Neuronal stem cell (in vitro differentiated cells): Measurements from ENCODE around the gene OR5B3. TPM values are rescaled to one million over a fixed set of nuclear protein-coding genes. Genes with fewer than 3 reads are reported as not detected.

ENCODE experiments used
- DNase-seq: peaks from one replicate; pipeline ENCODE4 v3.0.0-alpha.2; 2013; ENCODE audit warnings: low spot score
- H2AFZ ChIP-seq: one replicate; pipeline ENCODE4 v1.6.1; 2013; ENCODE audit warnings: mild to moderate bottlenecking, low read length, inconsistent platforms
- H2AK5ac ChIP-seq: 2 replicates; pipeline ENCODE4 v1.6.1; 2013; ENCODE audit warnings: low read depth, mild to moderate bottlenecking, inconsistent platforms, low read length, moderate library complexity, mixed read lengths
- H2BK120ac ChIP-seq: 2 replicates; pipeline ENCODE4 v1.6.1; 2013; ENCODE audit warnings: low read depth, mild to moderate bottlenecking, inconsistent platforms, low read length, moderate library complexity, mixed read lengths
- H2BK12ac ChIP-seq: one replicate; pipeline ENCODE4 v1.6.1; 2013; ENCODE audit warnings: low read length, inconsistent platforms
- H2BK15ac ChIP-seq: 2 replicates; pipeline ENCODE4 v1.6.1; 2013; ENCODE audit warnings: mild to moderate bottlenecking, low read length, inconsistent platforms, mixed read lengths
- H2BK5ac ChIP-seq: one replicate; pipeline ENCODE4 v1.6.1; 2013; ENCODE audit warnings: inconsistent platforms, mild to moderate bottlenecking, low read length, moderate library complexity
- H3K14ac ChIP-seq: one replicate; pipeline ENCODE4 v1.6.1; 2013; ENCODE audit warnings: low read length, inconsistent platforms
- H3K18ac ChIP-seq: 2 replicates; pipeline ENCODE4 v1.6.1; 2013; ENCODE audit warnings: low read length, inconsistent platforms
- H3K23ac ChIP-seq: 2 replicates; pipeline ENCODE4 v1.6.1; 2013; ENCODE audit warnings: low read depth, mild to moderate bottlenecking, mixed read lengths, low read length, inconsistent platforms; ENCODE audit not compliant: poor library complexity
- H3K27ac ChIP-seq: replicated peaks from 3 replicates; pipeline ENCODE4 v1.5.1; 2013; ENCODE audit warnings: low read length, inconsistent platforms
- H3K27me3 ChIP-seq, 3 experiments: 2 replicates each; pipeline ENCODE4 v1.6.1; 2013; ENCODE audit warnings: low read length in 3 of 3, mild to moderate bottlenecking in 2 of 3, inconsistent platforms in 1 of 3, low read depth in 1 of 3, mixed read lengths in 1 of 3, moderate library complexity in 1 of 3; ENCODE audit not compliant: control insufficient read depth in 3 of 3, insufficient read depth in 3 of 3
- H3K36me3 ChIP-seq, 2 donors: replicated peaks in 1 of 2; 2 replicates each; pipeline ENCODE4 v1.6.1; 2013; ENCODE audit warnings: low read length in 2 of 2; ENCODE audit not compliant: control insufficient read depth in 2 of 2, insufficient read depth in 2 of 2
- H3K4ac ChIP-seq: 2 replicates; pipeline ENCODE4 v1.6.1; 2013; ENCODE audit warnings: inconsistent platforms, mild to moderate bottlenecking, low read length, moderate library complexity
- H3K4me1 ChIP-seq, 2 donors: 1 replicate in 1 of 2; 2 replicates in 1 of 2; pipeline ENCODE4 v1.6.1; 2013; ENCODE audit warnings: low read length in 2 of 2, low read depth in 1 of 2; ENCODE audit not compliant: control insufficient read depth in 2 of 2, insufficient read depth in 1 of 2
- H3K4me2 ChIP-seq: one replicate; pipeline ENCODE4 v1.6.1; 2013; ENCODE audit warnings: mild to moderate bottlenecking, low read length, inconsistent platforms; ENCODE audit not compliant: insufficient read depth, poor library complexity, severe bottlenecking
- H3K4me3 ChIP-seq, 2 donors: 2 replicates each; pipeline ENCODE4 v1.5.1; 2013; ENCODE audit warnings: low read length in 2 of 2, mild to moderate bottlenecking in 2 of 2, inconsistent platforms in 1 of 2, moderate library complexity in 1 of 2
- H3K79me1 ChIP-seq: one replicate; pipeline ENCODE4 v1.6.1; 2013; ENCODE audit warnings: low read depth, mild to moderate bottlenecking, inconsistent platforms, low read length, moderate library complexity
- H3K9ac ChIP-seq: one replicate; pipeline ENCODE4 v1.6.1; 2013; ENCODE audit warnings: mild to moderate bottlenecking, low read depth, low read length, inconsistent platforms; ENCODE audit not compliant: poor library complexity
- H3K9me3 ChIP-seq, 2 donors: replicated peaks in 1 of 2; 2 replicates each; pipeline versions ENCODE3 to v1.6.1; 2013; ENCODE audit warnings: low read length in 2 of 2, mild to moderate bottlenecking in 2 of 2, inconsistent platforms in 1 of 2, low read depth in 1 of 2, mixed read lengths in 1 of 2, moderate library complexity in 1 of 2; ENCODE audit not compliant: control insufficient read depth in 2 of 2, insufficient read depth in 1 of 2
- H4K8ac ChIP-seq: one replicate; pipeline ENCODE4 v1.6.1; 2013; ENCODE audit warnings: low read depth, mild to moderate bottlenecking, inconsistent platforms, low read length, moderate library complexity
- H4K91ac ChIP-seq: one replicate; pipeline ENCODE4 v1.6.1; 2013; ENCODE audit warnings: low read length, low read depth, mild to moderate bottlenecking, inconsistent platforms; ENCODE audit not compliant: poor library complexity
- WGBS, 2 donors: extraction: QIAGEN DNeasy Blood & Tissue Kit; methylation state at CpG; one replicate each; pipeline ENCODE4 v1.1.7; 2013; ENCODE audit warnings: missing lambda C conversion rate in 2 of 2, mixed read lengths in 1 of 2; ENCODE audit not compliant: insufficient read length in 2 of 2, insufficient replicate concordance in 1 of 2; ENCODE audit errors: extremely low coverage in 2 of 2; 5-methylcytosine and 5-hydroxymethylcytosine counted together
- polyA plus RNA-seq, 2 experiments: library from polyadenylated mRNA; stranded (reverse); fragments of 200-250 nt; gene quantifications; one replicate each; pipeline ENCODE4 v1.2.3, GENCODE V29; 2013

OR5B3 gene
- not detected for polyA plus RNA-seq (2013, experiment 1 of 2)
- polyA plus RNA-seq (2013, experiment 2 of 2): not detected

GRCh38 chr11:58406774-58407173 lies at the start of gene OR5B3:
Gene OR5B3 (minus strand): TSS chr11:58406874. CDS start chr11:58403409, 3,465 bp downstream.
- H3K4me2 ChIP-seq: no peak within 1 kb of the TSS

GRCh38 chr11:58451585-58451984 lies 44.9 kb upstream of the OR5B3 start:
- Histone ChIP-seq H2AFZ (no peak overlapping the region), H2BK5ac (no peak overlapping the region), H3K4me3 (no peak overlapping the region), H3K79me1 (no peaks in the 10 kb centered on the region), H3K9me3 (no peaks in the 10 kb centered on the region), H3K27ac (no peak overlapping the region), H2AK5ac (no peak overlapping the region), H3K14ac (no peak overlapping the region), H4K91ac (no peak overlapping the region), H4K8ac (no peak overlapping the region), H2BK12ac (no peak overlapping the region), H2BK15ac (no peak overlapping the region), H3K36me3 (no peaks in the 10 kb centered on the region), H2BK120ac (no peak overlapping the region), H3K4ac (no peak overlapping the region), H3K4me1 (no peaks in the 10 kb centered on the region), H3K18ac (no peak overlapping the region), H3K4me2 (no peak overlapping the region), H3K27me3 (no peaks in the 10 kb centered on the region), H3K9ac (no peak overlapping the region), H3K23ac (no peak overlapping the region)
- no CpG with 5 or more reads among the region's 3 CpGs for whole genome bisulfite sequencing, 2 donors
- DNase-seq: no peak

More at GRCh38 chr11:58406774-58407173, at the start of gene OR5B3:
- no peak within 1 kb of the TSS for H4K8ac ChIP-seq
- H3K4ac ChIP-seq: no peak within 1 kb of the TSS
- H3K36me3 ChIP-seq: no peaks in the 10 kb centered on the region
- peaks cover 0 to 3% of the 10 kb centered on the region in 2 donors for H3K9me3 ChIP-seq
- no peak within 1 kb of the TSS for H3K4me3 ChIP-seq
- no peak within 1 kb of the TSS for H3K27ac ChIP-seq
- H2BK15ac ChIP-seq: no peak within 1 kb of the TSS
- H3K14ac ChIP-seq: no peak within 1 kb of the TSS
- H3K23ac ChIP-seq: no peak within 1 kb of the TSS
- H2AK5ac ChIP-seq: no peak within 1 kb of the TSS
- WGBS, 2 donors: no CpG with 5 or more reads among the region's 1 CpG
- H3K79me1 ChIP-seq: no peaks in the 10 kb centered on the region
- no peak within 1 kb of the TSS for H3K9ac ChIP-seq
- H3K27me3 ChIP-seq: no peaks in the 10 kb centered on the region
- H2BK5ac ChIP-seq: no peak within 1 kb of the TSS
- no peak within 1 kb of the TSS for H2BK12ac ChIP-seq
- H2BK120ac ChIP-seq: no peak within 1 kb of the TSS
- H3K18ac ChIP-seq: no peak within 1 kb of the TSS
- no peak within 1 kb of the TSS for H4K91ac ChIP-seq
- no peaks in the 10 kb centered on the region for H3K4me1 ChIP-seq
- no peak for DNase-seq
- no peak within 1 kb of the TSS for H2AFZ ChIP-seq

GRCh38 chr11:58446294-58446693 lies 39.6 kb upstream of the OR5B3 start:
- Histone ChIP-seq H3K18ac (no peak overlapping the region), H2BK15ac (no peak overlapping the region), H3K14ac (no peak overlapping the region), H3K27me3 (peaks cover 0 to 1% (median 0%) of the 10 kb centered on the region in 3 experiments), H3K79me1 (no peaks in the 10 kb centered on the region), H3K4me1 (no peaks in the 10 kb centered on the region), H3K36me3 (no peaks in the 10 kb centered on the region), H2AK5ac (no peak overlapping the region), H4K8ac (no peak overlapping the region), H3K23ac (no peak overlapping the region), H2BK120ac (no peak overlapping the region), H2AFZ (no peak overlapping the region), H3K4me3 (no peak overlapping the region), H3K4me2 (no peak overlapping the region), H3K27ac (no peak overlapping the region), H2BK12ac (no peak overlapping the region), H3K9me3 (peaks cover 0 to 4% of the 10 kb centered on the region in 2 donors), H2BK5ac (no peak overlapping the region), H4K91ac (no peak overlapping the region), H3K9ac (no peak overlapping the region), H3K4ac (no peak overlapping the region)
- no CpG with 5 or more reads among the region's 6 CpGs for WGBS, 2 donors
- no peak for DNase-seq

- no peak overlapping the region for H2BK12ac ChIP-seq
- H3K27ac ChIP-seq: no peak overlapping the region
- H3K36me3 ChIP-seq: no peaks in the 10 kb centered on the region
- no peaks in the 10 kb centered on the region for H3K79me1 ChIP-seq
- WGBS, 2 donors: no CpG with 5 or more reads among the region's 2 CpGs
- no peak overlapping the region for H3K4ac ChIP-seq
- H3K27me3 ChIP-seq: peaks cover 0 to 1% (median 0%) of the 10 kb centered on the region in 3 experiments
- no peak overlapping the region for H3K14ac ChIP-seq
- H2BK15ac ChIP-seq: no peak overlapping the region
- no peak overlapping the region for H3K18ac ChIP-seq
- no peak overlapping the region for H3K23ac ChIP-seq
- H3K9ac ChIP-seq: no peak overlapping the region
- H2BK5ac ChIP-seq: no peak overlapping the region
- no peak overlapping the region for H4K91ac ChIP-seq
- no peak overlapping the region for H3K4me3 ChIP-seq
- H3K4me2 ChIP-seq: no peak overlapping the region
- H2AFZ ChIP-seq: no peak overlapping the region
- no peaks in the 10 kb centered on the region for H3K4me1 ChIP-seq
- no peak overlapping the region for H4K8ac ChIP-seq
- H3K9me3 ChIP-seq: peaks cover 0 to 4% of the 10 kb centered on the region in 2 donors
- no peak overlapping the region for H2BK120ac ChIP-seq
- no peak for DNase-seq
- H2AK5ac ChIP-seq: no peak overlapping the region
Observed at GRCh38 chr11:58444300-58444699, 37.6 kb upstream of the OR5B3 start.
